DND-41 (cell line): ENCODE results near the gene COL8A1.

Experiments
- EZH2 ChIP-seq: IDR thresholded peaks from 3 replicates; pipeline ENCODE4 v1.6.1; 2012; ENCODE audit warnings: borderline replicate concordance, low read depth, mild to moderate bottlenecking, moderate library complexity, low read length, inconsistent platforms; ENCODE audit not compliant: severe bottlenecking
- TF ChIP-seq, protein P1 (sequence below): IDR thresholded peaks from 2 replicates; pipeline ENCODE4 v1.5.1; 2012; ENCODE audit warnings: borderline replicate concordance, low read length, moderate library complexity, mild to moderate bottlenecking; ENCODE audit not compliant: poor library complexity, severe bottlenecking; ENCODE audit errors: extremely low read depth

- TF ChIP-seq, protein P1, sequence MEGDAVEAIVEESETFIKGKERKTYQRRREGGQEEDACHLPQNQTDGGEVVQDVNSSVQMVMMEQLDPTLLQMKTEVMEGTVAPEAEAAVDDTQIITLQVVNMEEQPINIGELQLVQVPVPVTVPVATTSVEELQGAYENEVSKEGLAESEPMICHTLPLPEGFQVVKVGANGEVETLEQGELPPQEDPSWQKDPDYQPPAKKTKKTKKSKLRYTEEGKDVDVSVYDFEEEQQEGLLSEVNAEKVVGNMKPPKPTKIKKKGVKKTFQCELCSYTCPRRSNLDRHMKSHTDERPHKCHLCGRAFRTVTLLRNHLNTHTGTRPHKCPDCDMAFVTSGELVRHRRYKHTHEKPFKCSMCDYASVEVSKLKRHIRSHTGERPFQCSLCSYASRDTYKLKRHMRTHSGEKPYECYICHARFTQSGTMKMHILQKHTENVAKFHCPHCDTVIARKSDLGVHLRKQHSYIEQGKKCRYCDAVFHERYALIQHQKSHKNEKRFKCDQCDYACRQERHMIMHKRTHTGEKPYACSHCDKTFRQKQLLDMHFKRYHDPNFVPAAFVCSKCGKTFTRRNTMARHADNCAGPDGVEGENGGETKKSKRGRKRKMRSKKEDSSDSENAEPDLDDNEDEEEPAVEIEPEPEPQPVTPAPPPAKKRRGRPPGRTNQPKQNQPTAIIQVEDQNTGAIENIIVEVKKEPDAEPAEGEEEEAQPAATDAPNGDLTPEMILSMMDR = no peak
- TF ChIP-seq EZH2 = no peak
Observed at GRCh38 chr3:99602183-99602582, 36.2 kb upstream of the COL8A1 start.
